Measurements from ENCODE around the gene CTSD.
"Not testable (repeated sequence)": the region's sequence is repeated elsewhere in the genome, so short reads cannot be mapped to it uniquely, and the experiment has no call there.

The CTSD gene

DNA sequence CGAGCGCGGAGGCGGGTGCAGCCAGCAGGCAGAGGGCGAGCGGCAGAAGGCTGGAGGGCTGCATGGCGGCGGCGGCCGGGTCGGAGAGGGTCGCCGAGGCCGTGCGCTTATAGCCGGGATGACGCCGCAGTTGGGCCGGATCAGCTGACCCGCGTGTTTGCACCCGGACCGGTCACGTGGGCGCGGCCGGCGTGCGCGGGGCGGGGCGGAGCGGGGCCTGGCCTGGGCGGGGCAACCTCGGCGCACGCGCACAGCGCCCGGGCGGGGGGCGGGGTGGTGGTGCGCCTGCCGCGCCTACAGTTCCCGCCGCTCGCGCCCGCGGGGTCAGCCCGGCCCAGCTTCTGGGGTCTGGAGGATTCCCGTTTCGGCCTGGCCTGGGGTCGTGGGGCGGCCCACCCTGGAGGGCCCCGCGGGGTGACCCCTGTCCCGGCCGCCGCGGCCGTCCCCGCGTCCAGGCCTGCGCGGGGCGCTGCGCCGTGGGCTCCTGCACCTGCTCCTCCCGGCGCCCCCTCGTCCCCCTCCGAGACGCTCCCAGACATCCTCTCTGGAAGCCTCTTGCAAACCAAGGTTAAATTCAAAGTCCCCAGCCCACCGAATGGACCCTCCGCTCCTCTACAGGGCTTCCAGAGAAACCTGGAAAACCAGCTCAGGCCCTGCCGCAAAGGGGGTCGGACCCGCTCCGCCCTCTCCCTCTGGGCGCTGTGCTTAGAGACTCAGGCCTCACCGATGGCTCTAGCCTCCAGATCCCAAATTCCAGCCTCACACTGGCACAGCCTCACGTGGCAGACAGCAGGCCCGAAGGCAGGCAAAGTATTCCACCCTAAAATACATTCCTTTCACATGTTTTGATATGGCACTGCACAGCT is at the start of gene CTSD:
CTSD (minus strand) TSS at position 132 of the 866 bp plus-strand sequence; CDS start at position 64, 68 bp downstream.
- peak; percentile 41 for DNase-seq

DNA sequence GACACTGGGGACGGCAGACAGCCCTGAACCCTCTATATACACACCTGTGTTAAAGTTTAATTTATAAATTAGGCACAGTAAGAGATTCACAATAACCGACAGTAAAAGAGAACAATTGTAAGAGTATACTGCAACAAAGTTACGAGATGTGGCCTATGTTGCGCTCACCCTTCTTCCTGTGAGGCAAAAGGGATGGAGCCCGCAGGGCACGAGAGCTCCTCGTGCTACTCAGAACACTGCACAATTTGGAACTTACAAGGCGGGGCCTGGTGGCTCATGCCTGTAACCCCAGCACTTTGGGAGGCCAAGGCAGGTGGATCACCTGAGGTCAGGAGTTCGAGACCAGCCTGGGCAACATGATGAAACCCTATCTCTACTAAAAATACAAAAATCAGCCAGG is 49.6 kb upstream of the CTSD start:
- DNase-seq: not testable (repeated sequence)

DNA sequence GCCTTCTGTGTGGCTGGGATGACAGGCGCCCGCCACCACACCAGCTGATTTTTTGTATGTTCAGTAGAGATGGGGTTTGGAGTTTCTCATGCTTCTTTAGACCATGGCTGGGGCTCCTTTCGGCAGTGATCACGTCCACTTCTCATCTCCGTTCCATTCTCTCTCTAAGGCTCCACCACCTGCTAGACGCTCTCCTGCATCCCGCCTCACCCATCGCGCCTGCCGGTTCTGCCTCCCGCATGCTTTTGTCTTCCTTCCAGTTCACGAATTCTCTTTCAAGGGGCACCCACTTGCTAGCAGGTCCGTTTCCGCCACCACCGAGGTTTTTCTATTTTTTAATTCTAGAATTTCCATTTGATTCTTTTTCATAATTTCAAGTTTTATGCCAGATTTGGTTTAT is 49.1 kb upstream of the CTSD start:
- DNase-seq: no peak

DNA sequence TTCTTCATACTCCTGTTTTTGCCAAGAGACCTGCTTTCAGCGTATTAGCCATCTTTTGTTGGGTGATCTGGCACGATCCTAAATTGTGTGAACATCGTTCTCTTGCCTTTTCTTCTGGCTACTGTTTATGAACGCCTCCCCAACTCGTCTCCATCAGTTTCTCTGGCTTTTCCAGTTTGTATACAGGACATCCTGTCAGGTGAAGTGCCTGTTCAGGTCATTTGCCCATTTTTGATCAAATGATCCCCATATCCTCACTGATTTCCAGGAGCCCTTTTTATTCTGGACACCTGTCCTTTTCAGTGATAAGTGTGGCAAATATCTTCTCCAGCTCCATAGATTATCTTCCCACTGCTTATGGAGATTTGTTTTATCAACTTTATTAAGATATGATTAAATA is 48.5 kb upstream of the CTSD start:
- no peak for DNase-seq

DNA sequence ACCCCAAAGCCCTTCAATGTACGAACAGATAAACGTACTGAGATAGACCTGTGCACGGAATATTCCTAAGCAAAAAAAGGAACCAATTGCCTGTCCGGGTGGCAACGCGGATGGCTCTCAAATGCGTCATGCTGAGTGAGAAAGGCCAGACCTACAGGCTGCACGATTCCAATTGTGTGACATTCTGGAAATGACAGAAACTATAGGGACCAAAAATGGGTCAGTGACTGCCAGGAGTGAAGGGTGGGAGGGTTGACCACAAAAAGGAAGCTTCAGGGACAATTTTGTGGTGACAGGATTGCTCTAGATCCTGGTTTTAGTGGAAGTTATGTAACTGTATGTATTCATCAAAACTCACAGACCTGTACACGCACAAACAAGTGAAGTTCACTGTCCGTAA is 47.0 kb upstream of the CTSD start:
- no peak for DNase-seq

DNA sequence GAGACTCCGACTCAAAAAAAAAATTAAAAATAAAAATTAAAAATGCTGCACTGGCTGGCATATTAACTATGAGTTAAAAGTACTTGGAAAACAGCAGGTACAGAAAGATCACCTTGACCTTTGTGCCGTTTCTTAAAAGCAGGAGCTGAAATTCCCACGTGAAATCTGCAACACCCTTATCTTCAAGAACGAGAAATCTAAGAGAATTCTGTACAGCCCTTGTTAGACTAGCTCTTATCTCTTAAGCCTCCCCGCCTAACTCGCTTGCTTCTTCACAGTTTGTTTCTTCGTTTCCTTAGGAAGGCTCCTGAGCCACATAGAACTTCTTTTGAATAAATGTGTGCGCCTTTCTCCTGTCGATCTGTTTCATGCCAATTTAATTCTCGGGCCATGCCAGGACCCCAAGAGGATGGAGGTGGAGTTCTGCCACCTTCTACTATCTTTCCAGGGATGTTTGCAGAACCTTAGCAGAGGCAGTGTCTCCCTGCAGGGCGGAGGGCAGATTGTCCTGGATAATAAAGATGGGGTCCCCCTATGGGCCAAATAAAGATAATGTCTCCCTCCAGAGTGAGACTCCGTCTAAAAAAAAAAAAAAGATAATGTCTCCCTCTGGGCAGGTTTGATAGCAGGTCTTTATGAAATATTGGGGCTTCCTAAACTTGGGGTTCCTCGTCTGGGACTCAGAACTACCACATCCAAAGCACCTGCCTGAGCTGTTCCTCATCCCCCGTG is 43.7 kb upstream of the CTSD start:
- DNase-seq: no peak

DNA sequence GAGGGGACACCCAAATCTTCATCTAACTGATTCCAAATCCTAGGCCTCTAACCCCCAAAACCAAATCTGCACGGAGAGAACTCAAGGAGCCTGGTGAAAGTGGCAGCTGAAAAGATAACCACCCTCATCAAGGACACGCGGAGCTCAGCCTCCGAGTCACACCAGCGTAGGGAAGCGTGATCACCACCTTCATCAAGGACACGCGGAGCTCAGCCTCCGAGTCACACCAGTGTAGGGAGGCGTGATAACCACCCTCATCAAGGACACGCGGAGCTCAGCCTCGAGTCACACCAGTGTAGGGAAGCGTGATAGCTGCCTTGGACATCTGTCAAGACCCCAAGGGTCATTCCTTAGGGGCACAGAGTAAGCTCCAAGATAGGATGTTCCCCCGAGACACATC is 41.8 kb upstream of the CTSD start:
- no peak for DNase-seq

DNA sequence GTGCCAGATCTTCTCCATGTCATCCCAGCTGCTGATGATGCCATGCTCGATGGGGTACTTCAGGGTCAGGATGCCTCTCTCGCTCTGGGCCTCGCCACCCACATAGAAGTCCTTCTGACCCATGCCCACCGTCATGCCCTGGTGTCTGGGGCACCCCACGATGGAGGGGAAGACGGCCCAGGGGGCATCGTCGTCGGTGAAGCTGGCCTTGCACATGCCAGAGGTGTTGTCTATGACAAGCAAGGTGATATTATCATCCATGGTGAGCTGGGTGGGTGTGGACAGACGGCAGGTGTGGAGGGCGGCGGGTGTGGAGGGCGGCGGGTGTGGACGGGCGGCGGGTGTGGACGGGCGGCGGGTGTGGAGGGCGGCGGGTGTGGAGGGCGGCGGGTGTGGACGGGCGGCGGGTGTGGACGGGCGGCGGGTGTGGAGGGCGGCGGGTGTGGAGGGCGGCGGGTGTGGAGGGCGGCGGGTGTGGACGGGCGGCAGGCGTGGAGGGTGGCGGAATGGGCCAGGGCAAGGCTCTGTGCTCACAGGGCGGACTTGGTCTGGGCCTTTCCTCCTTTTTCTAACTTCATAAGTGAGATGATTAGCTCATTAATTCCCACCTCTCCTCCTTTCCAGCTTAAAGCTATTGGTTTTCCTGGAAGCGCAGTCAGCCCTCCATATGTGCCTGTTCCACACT is 40.2 kb upstream of the CTSD start:
- not testable (repeated sequence) for DNase-seq

DNA sequence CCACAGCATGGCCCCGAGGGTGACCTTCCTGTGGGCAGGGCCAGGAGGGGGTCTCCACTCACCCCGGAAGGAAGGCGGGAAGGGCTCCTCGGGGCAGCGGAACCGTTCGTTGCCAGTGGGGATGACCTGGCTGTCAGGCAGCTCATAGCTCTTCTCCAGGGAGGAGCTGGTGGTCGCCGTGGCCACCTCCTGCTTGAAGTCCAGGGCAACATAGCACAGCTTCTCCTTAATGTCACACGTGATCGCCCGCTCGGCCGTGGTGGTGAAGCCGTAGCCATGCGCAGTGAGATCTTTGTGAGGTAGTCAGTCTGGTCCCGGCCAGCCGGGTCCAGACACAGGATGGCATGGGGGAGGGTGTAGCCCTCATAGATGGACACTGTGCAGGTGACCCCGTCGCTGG is 39.5 kb upstream of the CTSD start:
- DNase-seq: no peak

DNA sequence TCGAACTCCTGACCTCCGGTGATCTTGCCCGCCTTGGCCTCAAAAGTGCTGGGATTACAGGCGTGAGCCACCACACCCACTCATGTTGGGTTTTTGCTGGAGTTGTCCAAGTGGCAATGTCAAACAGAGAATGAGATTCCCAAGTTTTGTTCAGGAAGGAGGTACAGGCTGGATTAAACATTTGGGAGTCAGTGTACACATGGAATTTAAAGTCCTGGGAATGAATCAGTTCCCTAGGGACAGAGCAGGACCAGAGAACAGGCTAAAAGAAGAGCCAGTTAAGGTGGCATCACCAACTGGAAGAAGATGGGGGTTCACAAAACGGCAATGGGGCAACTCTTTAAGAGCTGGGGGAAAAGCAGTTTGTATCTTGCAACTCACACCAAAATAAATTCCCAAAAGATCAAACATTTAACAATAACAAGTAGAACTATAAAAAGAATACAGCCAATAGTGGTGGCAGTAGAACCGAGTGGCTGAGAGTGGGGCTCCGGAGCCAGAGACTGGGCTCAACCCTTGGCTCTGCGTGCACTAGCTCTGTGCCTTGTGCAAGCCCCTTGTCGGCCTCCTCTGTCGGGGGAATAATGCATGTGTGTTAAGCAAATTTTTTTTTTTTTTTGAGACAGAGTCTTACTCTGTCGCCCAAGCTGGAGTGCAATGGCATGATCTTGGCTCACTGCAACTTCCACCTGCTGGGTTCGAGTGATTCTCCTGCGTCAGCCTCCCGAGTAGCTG is 33.8 kb upstream of the CTSD start:
- no peak for DNase-seq

DNA sequence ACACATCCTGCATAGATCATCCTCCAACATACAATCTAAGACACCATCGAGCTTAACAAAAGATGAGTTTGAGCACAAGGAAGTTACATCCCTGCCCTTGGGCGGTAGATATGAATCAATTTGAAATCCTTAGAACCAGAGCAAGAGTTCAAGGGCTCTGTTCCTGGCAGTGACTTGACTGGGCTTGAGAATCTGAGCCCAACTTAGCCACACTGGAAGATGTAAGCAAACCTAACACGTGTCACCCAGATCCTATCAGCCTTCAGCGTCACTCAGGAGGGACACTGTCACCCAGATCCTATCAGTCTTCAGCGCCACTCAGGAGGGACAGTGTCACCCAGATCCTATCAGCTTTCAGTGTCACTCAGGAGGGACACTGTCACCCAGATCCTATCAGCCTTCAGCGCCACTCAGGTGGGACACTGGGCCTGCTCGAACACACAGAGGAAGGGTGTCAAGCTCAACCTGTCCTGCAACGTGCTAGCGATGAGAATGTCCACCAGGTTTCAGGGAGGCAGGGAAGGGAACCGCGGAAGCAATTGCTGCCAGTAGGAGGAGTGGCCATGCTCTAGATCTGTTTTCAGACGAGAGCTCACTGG is 32.8 kb upstream of the CTSD start:
- DNase-seq: no peak

DNA sequence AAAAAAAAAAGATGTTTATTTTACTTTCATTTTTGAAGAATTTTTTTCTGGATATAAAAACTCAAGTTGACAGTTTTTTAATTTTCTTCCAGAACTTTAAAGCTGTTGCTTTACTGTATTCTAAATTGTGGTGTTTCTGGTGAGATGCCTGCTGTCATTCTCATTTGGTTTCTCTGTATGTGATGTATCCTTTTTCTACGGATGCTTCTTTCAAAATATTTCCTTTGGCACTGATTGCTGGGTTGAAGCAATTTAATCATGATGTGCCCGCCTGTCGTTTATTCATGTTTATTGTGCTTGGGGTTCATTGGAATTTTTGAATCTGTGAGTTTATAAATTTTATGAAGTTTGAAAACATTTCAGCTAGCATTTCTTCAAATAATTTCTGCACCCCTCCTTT is 29.4 kb upstream of the CTSD start:
- DNase-seq: no peak

DNA sequence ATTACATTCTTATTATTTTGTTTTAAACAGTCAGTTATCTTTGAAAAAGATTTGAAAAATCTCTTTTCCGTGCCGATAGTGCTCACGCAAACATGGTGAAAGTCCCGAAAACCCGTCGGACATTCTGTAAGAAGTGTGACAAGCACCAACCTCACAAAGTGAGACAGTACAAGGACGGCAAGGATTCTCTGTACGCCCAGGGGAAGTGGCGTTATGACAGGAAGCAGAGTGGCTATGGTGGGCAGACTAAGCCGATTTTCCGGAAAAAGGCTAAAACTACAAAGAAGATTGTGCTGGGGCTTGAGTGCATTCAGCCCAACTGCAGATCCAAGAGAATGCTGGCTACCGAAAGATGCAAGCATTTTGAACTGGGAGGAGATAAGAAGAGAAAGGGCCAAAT is 28.7 kb upstream of the CTSD start:
- no peak for DNase-seq

DNA sequence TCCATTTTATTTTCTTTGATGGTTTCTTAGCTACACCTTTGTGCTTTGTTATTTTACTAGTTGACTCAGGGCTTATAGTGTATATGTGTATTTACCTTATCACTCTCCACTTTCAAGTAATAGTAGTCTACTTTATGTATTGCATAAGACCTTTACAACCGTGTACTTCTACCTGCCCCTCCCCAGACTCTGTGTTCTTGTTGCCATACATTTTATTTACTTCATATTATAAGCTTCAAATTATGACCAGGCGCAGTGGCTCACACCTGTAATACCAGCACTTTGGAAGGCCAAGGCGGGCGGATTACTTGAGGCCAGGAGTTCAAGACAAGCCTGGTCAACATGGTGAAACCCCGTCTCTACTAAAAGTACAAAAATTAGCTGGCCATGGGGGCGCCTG is 28.2 kb upstream of the CTSD start:
- DNase-seq: no peak

DNA sequence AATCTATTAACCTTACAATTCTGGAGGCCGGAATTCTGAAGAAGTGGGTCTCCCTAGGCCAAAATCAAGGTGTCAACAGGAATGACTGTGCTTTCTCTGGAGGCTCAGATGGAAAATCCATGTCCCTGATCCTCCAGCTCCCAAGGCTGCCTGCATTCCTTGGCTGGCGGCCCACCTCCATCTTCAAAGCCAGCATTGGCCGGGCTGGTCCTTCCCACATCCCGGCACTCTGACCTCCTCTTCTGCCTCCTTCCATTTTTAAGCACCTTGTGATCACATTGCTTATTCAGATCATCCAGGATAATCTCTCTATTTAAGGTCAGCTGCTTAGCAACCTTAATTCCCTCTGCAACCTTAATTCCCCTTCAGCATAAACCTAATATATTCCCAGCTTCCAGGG is 22.7 kb upstream of the CTSD start:
- no peak for DNase-seq

DNA sequence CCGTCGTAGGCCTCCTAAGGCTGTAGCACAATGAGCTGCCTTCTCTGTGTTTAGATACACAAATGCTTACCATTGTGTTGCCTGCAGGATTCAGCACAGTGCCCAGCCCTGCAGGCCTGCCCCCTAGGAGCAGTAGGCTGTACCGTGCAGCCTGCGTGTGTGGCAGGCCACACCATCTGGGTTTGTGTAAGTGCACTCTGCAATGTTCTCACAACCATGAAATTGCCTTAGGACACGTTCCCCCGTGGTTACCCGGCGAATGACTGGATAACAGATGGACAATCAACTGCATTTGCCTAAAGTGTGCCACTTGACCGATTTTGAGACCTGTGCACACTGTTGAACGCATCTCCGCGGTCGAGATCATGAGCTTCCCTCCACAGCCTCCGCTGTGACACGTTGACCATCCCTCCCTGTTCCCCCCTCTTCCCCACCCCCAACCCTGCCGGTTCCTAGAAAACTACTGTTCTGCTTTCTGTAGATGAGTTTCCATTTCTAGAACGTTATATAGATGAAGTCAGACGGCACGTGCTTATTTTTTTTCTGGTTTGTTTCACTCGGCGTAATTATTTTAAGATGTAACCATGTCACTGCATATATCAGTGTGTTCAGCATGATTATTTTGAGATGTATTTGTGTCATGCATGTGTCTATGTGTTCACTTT is 22.2 kb upstream of the CTSD start:
- DNase-seq: no peak

DNA sequence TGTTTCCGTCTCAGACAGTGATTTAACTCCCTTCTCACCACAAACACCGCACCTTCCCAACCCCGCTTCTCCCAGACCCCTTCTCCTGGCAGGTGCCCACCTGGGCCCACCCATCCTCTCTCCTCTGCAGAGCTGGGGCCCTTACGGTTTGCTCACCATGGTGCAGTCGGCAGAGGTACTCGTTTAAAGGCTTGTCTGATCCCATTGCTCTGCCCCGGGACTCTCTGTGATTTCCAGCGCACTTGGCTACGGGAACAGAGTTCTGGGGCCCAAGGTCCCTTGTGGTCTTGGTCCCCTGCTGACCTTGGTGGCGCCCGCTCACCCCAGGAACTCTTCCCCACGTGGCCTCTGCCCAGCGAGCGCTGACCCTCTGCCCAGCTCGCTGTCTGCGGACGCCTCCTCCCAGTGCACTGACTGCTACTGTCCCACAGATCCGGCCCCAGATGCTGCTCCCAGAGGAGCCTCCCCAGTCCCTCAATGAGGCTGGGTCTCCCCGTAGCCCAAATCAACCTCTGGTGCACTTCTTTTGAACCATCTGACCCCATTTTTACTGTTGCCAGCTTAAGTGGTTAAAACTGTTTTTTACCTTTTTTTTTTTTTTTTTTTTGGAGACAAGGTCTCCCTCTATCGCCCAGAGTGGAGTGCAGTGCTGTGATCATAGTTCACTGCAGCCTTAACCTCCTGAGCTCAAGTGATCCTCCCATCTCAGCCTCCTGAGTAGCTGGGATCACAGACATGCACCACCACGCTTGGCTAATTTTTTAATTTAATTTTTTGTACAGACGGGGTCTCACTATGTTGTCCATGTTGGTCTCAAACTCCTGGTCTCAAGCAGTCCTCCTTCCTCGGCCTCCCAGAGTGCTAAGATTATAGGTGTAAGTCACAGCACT is 21.3 kb upstream of the CTSD start:
- DNase-seq: no peak

DNA sequence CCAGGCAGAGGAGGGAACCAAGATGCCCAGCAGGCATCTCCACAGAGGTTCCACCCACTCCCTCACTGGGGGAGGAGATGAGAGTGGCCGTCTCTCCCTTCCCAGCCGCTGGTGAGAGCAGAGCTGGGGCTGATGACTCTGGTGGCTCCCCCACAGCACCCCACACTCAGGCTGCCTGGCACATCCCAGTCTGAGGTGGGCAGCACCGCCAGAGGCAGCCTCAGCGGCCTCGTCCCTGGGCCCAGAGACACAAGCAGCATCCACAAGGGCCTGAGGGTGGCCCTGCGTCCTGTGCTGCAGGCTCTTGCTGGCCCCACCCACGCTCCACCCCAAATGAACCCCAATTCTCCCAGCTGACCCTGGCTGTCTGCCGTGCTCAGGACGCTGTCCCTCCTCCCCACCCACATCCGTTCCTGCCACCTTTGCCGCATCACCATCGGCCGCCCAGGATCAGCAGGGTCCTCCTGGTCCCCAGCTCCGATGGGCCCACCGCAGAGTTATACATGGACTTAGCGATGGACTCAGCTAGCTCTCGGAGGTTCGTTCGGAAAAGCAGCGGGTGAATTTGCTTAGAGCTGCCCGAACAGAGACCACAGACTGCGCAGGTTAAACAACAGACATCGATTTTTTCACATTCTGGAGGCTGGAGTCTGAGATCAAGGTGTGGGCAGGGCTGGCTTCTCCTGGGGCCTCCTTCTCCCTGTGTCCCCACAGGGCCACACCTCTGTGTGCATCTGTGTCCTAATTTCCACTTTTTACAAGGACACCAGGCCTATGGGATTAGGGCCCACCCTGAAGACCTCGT is 20.2 kb upstream of the CTSD start:
- DNase-seq: no peak

DNA sequence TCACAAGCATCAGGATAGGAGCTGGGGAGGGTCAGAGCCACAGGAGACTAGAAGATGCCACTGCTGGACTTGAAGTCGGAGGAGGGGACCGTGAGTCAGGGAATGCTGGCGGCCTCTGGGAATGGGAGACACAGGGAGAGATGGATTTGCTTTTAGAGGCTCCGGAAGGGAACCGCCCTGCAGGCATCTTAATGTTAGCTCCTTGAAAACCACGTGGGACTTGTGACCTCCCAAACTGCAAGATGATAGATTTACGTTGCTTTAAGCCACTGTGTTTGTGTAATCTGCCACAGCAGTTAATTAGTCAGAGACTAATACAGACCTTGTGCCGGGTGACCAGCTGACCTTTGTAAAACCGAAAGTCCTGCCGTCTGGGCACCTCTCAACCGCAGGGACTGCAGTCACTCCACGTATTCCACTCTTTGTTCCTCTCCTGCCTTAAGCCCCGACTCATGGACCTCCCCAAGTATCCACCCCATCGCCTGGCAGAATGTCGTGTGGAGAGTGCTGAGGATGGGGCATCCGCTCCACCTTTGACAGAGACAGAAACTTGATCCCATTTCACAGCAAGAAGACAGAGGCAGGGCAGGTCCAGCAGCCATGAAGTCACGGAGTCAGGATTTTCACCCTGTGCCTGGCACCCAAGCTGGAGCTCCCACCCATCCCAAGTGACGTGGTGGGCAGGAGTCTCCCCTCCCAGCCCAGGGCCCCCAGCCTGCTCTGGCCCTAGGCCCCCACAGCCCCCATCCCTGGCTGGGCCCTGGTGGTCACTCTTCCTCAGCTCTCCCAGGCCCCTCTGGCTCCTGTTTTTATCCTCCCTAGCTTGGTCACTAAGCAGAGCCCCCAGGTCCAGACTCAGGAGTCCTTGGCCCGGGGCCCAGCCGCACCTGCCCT is 19.4 kb upstream of the CTSD start:
- DNase-seq: no peak

Data from NCI-H510A (cell line).